HepG2 (cell line): Measurements from ENCODE around the gene DPYD. TPM values are rescaled to one million over a fixed set of nuclear protein-coding genes. Genes with fewer than 3 reads are reported as not detected.

ENCODE experiments used
- ATAC-seq: fragments of 200-7000 bp; cut with Tn5 transposase; 3 replicates; pipeline ENCODE4 v1.9.1; 2020; ENCODE audit warnings: mild to moderate bottlenecking, moderate library complexity
- BruUV-seq: library from RNA; stranded (reverse); fragments of 400-500 nt; replicated peaks from 2 replicates; lab custom pipeline; 2021; lab: Mats Ljungman, UMichigan
- CTCF ChIA-PET: fragments of 300-600 bp; formaldehyde crosslinking; extraction: SDS; loops from one replicate; lab custom pipeline; 2021; ENCODE audit warnings: low total read pairs, inconsistent platforms, low intra/inter-chr PET ratio; lab: Yijun Ruan, JAX
- POLR2A ChIA-PET: fragments of 350-600 bp; sonication (Branson Sonifier 250); formaldehyde crosslinking; loops from one replicate; lab custom pipeline; 2020; ENCODE audit warnings: antibody characterized with exemption, inconsistent platforms; lab: Yijun Ruan, JAX
- DNase-seq: peaks from one replicate; pipeline ENCODE4 v3.0.0-alpha.2; 2015; ENCODE audit warnings: low spot score
- FAIRE-seq: peaks from 3 replicates; lab custom pipeline; 2011; peaks lifted over from hg19 to GRCh38; lab: Jason Lieb, UNC
- H2AFZ ChIP-seq: one replicate; pipeline ENCODE4 v1.6.1; 2011; ENCODE audit warnings: low read length, inconsistent platforms
- H3K27ac ChIP-seq: fragments of 300-600 bp; 3 replicates; pipeline ENCODE4 v1.8.0; 2011; ENCODE audit warnings: mixed run types, mild to moderate bottlenecking, mixed read lengths, low read length, inconsistent platforms; ENCODE audit not compliant: insufficient read depth; ENCODE audit errors: extremely low read length
- H3K27me3 ChIP-seq, 2 experiments: fragments of 200-600 bp in 1 of 2; 2 replicates in 1 of 2; 3 replicates in 1 of 2; pipeline versions ENCODE4 v1.6.0 to v1.8.0; 2011; ENCODE audit warnings: low read length in 2 of 2, mild to moderate bottlenecking in 2 of 2, moderate library complexity in 2 of 2, inconsistent platforms in 1 of 2; ENCODE audit not compliant: insufficient read depth in 2 of 2, control insufficient read depth in 1 of 2
- H3K36me3 ChIP-seq, 2 experiments: fragments of 200-600 bp in 1 of 2; replicated peaks in 1 of 2; 2 replicates in 1 of 2; 3 replicates in 1 of 2; pipeline versions ENCODE4 v1.5.1 to v1.8.0; 2011; ENCODE audit warnings: low read length in 2 of 2, inconsistent platforms in 1 of 2; ENCODE audit not compliant: insufficient read depth in 2 of 2, control insufficient read depth in 1 of 2
- H3K4me1 ChIP-seq: 2 replicates; pipeline ENCODE4 v1.5.1; 2012; ENCODE audit warnings: low read length, inconsistent platforms; ENCODE audit not compliant: insufficient read depth
- H3K4me2 ChIP-seq: 2 replicates; pipeline ENCODE4 v1.6.0; 2011; ENCODE audit warnings: low read depth, low read length, inconsistent platforms
- H3K4me3 ChIP-seq, 3 experiments: fragments of 200-600 bp in 1 of 3; sonication (generic), shearing (Covaris generic) in 1 of 3; replicated peaks in 1 of 3; 2 replicates each; pipeline ENCODE4 v1.5.1; 2011 to 2016; ENCODE audit warnings: low read length in 3 of 3, inconsistent platforms in 2 of 3, low read depth in 2 of 3, mild to moderate bottlenecking in 2 of 3, control low read depth in 1 of 3, mixed read lengths in 1 of 3; ENCODE audit not compliant: insufficient read depth in 1 of 3
- H3K79me2 ChIP-seq: one replicate; pipeline ENCODE4 v1.6.1; 2011; ENCODE audit warnings: low read length, inconsistent platforms; ENCODE audit not compliant: insufficient read depth
- H3K9ac ChIP-seq: 2 replicates; pipeline ENCODE4 v1.6.0; 2011; ENCODE audit warnings: mild to moderate bottlenecking, low read depth, low read length, inconsistent platforms; ENCODE audit not compliant: insufficient read depth
- H3K9me3 ChIP-seq: 2 replicates; pipeline ENCODE4 v1.5.1; 2012; ENCODE audit warnings: mild to moderate bottlenecking, low read length
- H4K20me1 ChIP-seq: 2 replicates; pipeline ENCODE4 v1.6.0; 2011; ENCODE audit warnings: inconsistent platforms, mild to moderate bottlenecking, low read length, moderate library complexity; ENCODE audit not compliant: insufficient read depth
- BCLAF1 ChIP-seq: fragments of 450-650 bp; IDR thresholded peaks from 2 replicates; pipeline ENCODE4 v1.6.1; 2017; ENCODE audit warnings: mild to moderate bottlenecking
- GATA4 ChIP-seq: sonication (generic); IDR thresholded peaks from 2 replicates; pipeline ENCODE4 v1.6.1; 2016; ENCODE audit warnings: antibody characterized with exemption, low read depth, borderline replicate concordance
- PHF21A ChIP-seq: sonication (generic); formaldehyde crosslinking; IDR thresholded peaks from 2 replicates; pipeline ENCODE4 v1.5.0; 2020; ENCODE audit warnings: mild to moderate bottlenecking, missing genetic modification reagents
- SNRNP70 ChIP-seq: fragments of 200-400 bp; formaldehyde crosslinking; IDR thresholded peaks from 2 replicates; pipeline ENCODE4 v1.6.1; 2017; ENCODE audit warnings: mild to moderate bottlenecking, low read depth, low read length, moderate library complexity
- THAP8 ChIP-seq: sonication (generic); formaldehyde crosslinking; IDR thresholded peaks from 2 replicates; pipeline ENCODE4 v1.5.1; 2020; ENCODE audit warnings: missing genetic modification reagents, mild to moderate bottlenecking, borderline replicate concordance
- ZFP37 ChIP-seq: sonication (generic); formaldehyde crosslinking; IDR thresholded peaks from 2 replicates; pipeline ENCODE4 v1.4.0; 2020; ENCODE audit warnings: missing genetic modification reagents, borderline replicate concordance
- WGBS: methylation state at CpG from one replicate; pipeline ENCODE4 v1.1.6; 2017; ENCODE audit warnings: low lambda C conversion rate; 5-methylcytosine and 5-hydroxymethylcytosine counted together
- in situ Hi-C: cut with HindIII; loops from 2 replicates; pipeline ENCODE4 v1.10.0; 2017; ENCODE audit warnings: low pct_unique_long_range_greater_than_20kb; ENCODE audit not compliant: extremely low pct_ligation_motif_present
- intact Hi-C: fragments of 100-400 bp; cut with micrococcal nuclease; formaldehyde crosslinking; loops from one replicate; pipeline ENCODE4 v1.10.0; 2022; ENCODE audit not compliant: unreplicated experiment
- polyA plus RNA-seq, 8 experiments: library from polyadenylated mRNA; depleted of rRNA in 3 of 8; stranded (reverse) in 7 of 8; unstranded in 1 of 8; fragments of >200 nt; fragmentation: Illumina TruSeq in 4 of 8; extraction: Trizol in 4 of 8; gene quantifications; 2 replicates each; pipeline versions ENCODE4 v1.2.1 to v1.2.3, GENCODE V29; 2011 to 2016; ENCODE audit warnings: low read depth in 4 of 8, missing spikeins in 1 of 8, mixed read lengths in 1 of 8; ENCODE audit not compliant: insufficient read depth in 1 of 8
- total RNA-seq, 5 experiments: library from RNA; depleted of rRNA; stranded (reverse); fragments of >200 nt; fragmentation: Illumina TruSeq; extraction: Trizol; gene quantifications; 2 replicates each; pipeline ENCODE4 v1.2.3, GENCODE V29; 2016; ENCODE audit warnings: low read depth in 1 of 5
- TF ChIP-seq, protein P1 (sequence below): sonication (generic); formaldehyde crosslinking; IDR thresholded peaks from 2 replicates; pipeline ENCODE4 v1.5.0; 2020; ENCODE audit warnings: mild to moderate bottlenecking, missing genetic modification reagents

DPYD gene
- total and polyA plus RNA-seq, 2 of the 13 experiments (the other 11 are each of a cell fraction or from before 2014, with no cell fraction given): 1.3 to 3.4 TPM

GRCh38 chr1:97538113-97538512 is 382.7 kb downstream of the DPYD start:
- Histone ChIP-seq H3K27me3 (no peaks in the 10 kb centered on the region), H3K27ac (no peak overlapping the region), H3K36me3 (no peaks in the 10 kb centered on the region), H3K4me1 (no peaks in the 10 kb centered on the region), H3K4me2 (no peak overlapping the region), H4K20me1 (no peaks in the 10 kb centered on the region), H3K9me3 (peaks cover 5% of the 10 kb centered on the region; the same call in 1 of the 2 replicates), H2AFZ (no peak overlapping the region), H3K79me2 (no peaks in the 10 kb centered on the region), H3K4me3 (no peak overlapping the region), H3K9ac (no peak overlapping the region)
- no peak for DNase-seq
- intact Hi-C loops (no loop called here), in situ Hi-C loops (no loop called here)
- no peak for FAIRE-seq
- ATAC-seq: no peak
- 78% methylated on average over 2 of the region's 2 CpGs for WGBS
- ChIA-PET CTCF (no interaction called here), POLR2A (no interaction called here)
- TF ChIP-seq, protein P1, sequence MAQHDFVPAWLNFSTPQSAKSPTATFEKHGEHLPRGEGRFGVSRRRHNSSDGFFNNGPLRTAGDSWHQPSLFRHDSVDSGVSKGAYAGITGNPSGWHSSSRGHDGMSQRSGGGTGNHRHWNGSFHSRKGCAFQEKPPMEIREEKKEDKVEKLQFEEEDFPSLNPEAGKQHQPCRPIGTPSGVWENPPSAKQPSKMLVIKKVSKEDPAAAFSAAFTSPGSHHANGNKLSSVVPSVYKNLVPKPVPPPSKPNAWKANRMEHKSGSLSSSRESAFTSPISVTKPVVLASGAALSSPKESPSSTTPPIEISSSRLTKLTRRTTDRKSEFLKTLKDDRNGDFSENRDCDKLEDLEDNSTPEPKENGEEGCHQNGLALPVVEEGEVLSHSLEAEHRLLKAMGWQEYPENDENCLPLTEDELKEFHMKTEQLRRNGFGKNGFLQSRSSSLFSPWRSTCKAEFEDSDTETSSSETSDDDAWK: no peak
- TF ChIP-seq GATA4: no peak
- no peak for TF ChIP-seq SNRNP70
- no peak for TF ChIP-seq ZFP37
- TF ChIP-seq BCLAF1: no peak
- no peak for TF ChIP-seq THAP8 (CRISPR knock-in tag)
- TF ChIP-seq PHF21A: no peak
- no TSS peak for BruUV-seq
